NT2/D1 (cell line): Measurements from ENCODE around the gene DGCR8.
A peak's percentile ranks its signal among the peaks of the same experiment; 100 is the strongest.

ENCODE experiments used
- DNase-seq: peaks from one replicate; pipeline ENCODE4 v3.0.0-alpha.2; 2011; ENCODE audit warnings: low read depth, low spot score
- H3K27me3 ChIP-seq: 2 replicates; pipeline ENCODE4 v1.6.0; 2011; ENCODE audit warnings: mild to moderate bottlenecking; ENCODE audit not compliant: insufficient read length, insufficient read depth
- H3K36me3 ChIP-seq: 2 replicates; pipeline ENCODE4 v1.6.1; 2011; ENCODE audit warnings: mild to moderate bottlenecking, low read length, mixed read lengths; ENCODE audit not compliant: insufficient read depth, insufficient read length
- H3K4me1 ChIP-seq: 2 replicates; pipeline ENCODE4 v1.5.1; 2011; ENCODE audit not compliant: insufficient read depth, insufficient read length
- H3K4me3 ChIP-seq: 2 replicates; pipeline ENCODE4 v1.5.1; 2011; ENCODE audit warnings: low read depth; ENCODE audit not compliant: insufficient read length
- H3K9ac ChIP-seq: 2 replicates; pipeline ENCODE4 v1.6.0; 2011; ENCODE audit warnings: low read depth; ENCODE audit not compliant: insufficient read length
- H3K9me3 ChIP-seq: 2 replicates; pipeline ENCODE4 v1.5.1; 2011; ENCODE audit warnings: mild to moderate bottlenecking, low read length; ENCODE audit not compliant: insufficient read depth
- SUZ12 ChIP-seq: IDR thresholded peaks from 2 replicates; pipeline ENCODE4 v1.6.1; 2011; ENCODE audit not compliant: insufficient read length, insufficient read depth; ENCODE audit errors: extremely low read depth
- YY1 ChIP-seq: IDR thresholded peaks from 2 replicates; pipeline ENCODE4 v1.6.1; 2011; ENCODE audit not compliant: insufficient read length, insufficient read depth
- ZNF274 ChIP-seq: IDR thresholded peaks from 2 replicates; pipeline ENCODE4 v1.6.1; 2011; ENCODE audit warnings: mild to moderate bottlenecking, low read depth, low read length

The DGCR8 gene

GRCh38 chr22:20112623-20113511 is 32.8 kb downstream of the DGCR8 start:
- no peak for DNase-seq
- peaks cover 82% of the 10 kb centered on the region for H3K36me3 ChIP-seq
- H3K4me1 ChIP-seq, result peaks cover 6% of the 10 kb centered on the region
- H3K9me3 ChIP-seq, result no peaks in the 10 kb centered on the region
- no peaks in the 10 kb centered on the region for H3K27me3 ChIP-seq
- TF ChIP-seq ZNF274 (no peak), SUZ12 (no peak), YY1 (no peak)
- H3K9ac ChIP-seq, result no peak overlapping the region
- H3K4me3 ChIP-seq, result no peak overlapping the region

DNA sequence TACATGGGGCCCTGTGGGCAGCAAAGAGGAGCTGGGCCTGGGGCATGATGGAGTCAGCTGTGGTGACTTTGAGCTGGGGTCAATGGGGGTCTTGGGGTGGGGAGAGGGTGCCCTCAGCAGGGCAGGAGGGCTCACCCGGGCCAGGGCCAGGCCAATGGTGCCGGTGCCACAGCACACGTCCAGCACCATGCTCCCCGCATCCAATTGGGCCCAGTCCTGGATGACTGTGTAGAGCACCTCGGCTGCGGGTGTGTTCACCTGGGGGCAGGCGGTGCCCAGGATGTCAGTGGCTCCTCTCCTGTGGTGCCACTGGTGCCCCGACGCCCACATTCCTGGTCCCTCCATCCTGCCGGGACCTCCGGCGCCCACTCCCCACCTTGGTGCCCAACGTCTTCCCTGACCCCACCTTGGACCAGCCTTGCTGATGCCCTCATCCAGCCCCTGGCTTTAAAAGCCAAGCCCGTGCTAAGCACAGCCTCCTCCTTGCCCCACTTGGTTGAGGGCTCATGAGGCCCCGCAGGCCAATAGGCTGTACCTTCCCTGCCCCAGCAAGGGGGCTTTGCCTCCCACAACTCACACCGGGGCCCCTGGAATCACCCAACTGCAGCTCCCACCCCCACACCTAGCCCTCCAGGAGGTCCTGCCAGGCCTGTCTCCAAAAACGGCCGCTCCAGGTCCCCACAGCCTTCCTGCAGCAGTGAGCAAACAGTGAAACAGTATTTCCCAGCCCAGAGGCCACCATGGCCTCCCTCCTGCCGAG is 33.7 kb downstream of the DGCR8 start:
- Histone ChIP-seq H3K4me1 (peaks cover 6% of the 10 kb centered on the region), H3K36me3 (peaks cover 82% of the 10 kb centered on the region), H3K4me3 (no peak overlapping the region), H3K9ac (no peak overlapping the region), H3K9me3 (no peaks in the 10 kb centered on the region), H3K27me3 (no peaks in the 10 kb centered on the region)
- DNase-seq, result no peak
- TF ChIP-seq ZNF274, result no peak

- peaks cover 80% of the 10 kb centered on the region for H3K36me3 ChIP-seq
- H3K9ac ChIP-seq, result peak overlapping the region; percentile 96
- no peak for DNase-seq
Observed at GRCh38 chr22:20114506-20115475, 34.8 kb downstream of the DGCR8 start.

DNA sequence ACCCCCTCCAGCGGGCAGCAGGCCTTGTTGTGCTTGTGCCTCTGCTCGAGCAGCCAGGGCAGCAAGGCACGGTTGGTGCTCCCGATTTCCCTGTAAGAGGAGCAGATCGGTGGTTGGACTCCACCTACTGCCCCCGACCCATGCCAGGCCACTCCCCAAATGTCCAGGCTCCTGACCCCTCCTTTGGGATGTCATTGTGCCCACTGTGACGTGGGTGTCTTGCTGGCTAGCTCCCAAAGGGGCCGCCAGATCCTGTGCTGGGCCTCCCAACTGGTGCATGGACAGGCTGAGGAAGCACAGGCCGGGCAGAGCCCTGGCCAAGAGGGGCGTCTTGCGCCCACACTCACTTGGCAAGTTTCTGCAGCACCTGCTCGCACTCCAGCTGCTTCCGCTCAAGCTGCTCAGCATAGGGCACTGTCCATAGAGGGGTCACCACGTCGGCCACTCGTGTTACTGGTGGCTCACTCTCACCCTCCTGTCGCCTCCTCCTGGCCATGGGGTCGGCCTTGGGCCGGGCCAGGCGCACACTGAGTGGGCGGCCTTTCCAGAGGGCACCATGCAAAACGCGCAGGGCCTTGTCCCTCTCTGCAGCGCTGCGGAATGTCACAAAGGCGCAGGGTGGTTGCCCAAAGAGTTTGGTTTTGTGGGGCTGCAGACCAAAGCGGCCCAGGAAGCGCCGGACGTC is 35.8 kb downstream of the DGCR8 start, which contains the start of gene RANBP1:
Gene RANBP1, plus strand, starts transcription at position 414 of the 685 bp plus-strand sequence. Its CDS starts 81 bp downstream, at position 495.
- peak within 1 kb of the TSS; percentile 96 for H3K9ac ChIP-seq
- no peak for DNase-seq
- peaks cover 80% of the 10 kb centered on the region for H3K36me3 ChIP-seq

More at GRCh38 chr22:20114506-20115475, 34.8 kb downstream of the DGCR8 start:
- no peaks in the 10 kb centered on the region for H3K9me3 ChIP-seq
- no peak overlapping the region for H3K4me3 ChIP-seq
- TF ChIP-seq ZNF274 (no peak), SUZ12 (no peak), YY1 (no peak)
- no peaks in the 10 kb centered on the region for H3K27me3 ChIP-seq
- H3K4me1 ChIP-seq, result peaks cover 6% of the 10 kb centered on the region

GRCh38 chr22:20116376-20116950 is 36.4 kb downstream of the DGCR8 start:
- TF ChIP-seq SUZ12 (no peak), ZNF274 (no peak), YY1 (no peak)
- H3K4me3 ChIP-seq, result peak overlapping the region; percentile 92
- no peak for DNase-seq
- peaks cover 77% of the 10 kb centered on the region for H3K36me3 ChIP-seq
- H3K9ac ChIP-seq, result peak overlapping the region; percentile 96
- no peaks in the 10 kb centered on the region for H3K27me3 ChIP-seq
- no peaks in the 10 kb centered on the region for H3K9me3 ChIP-seq
- peaks cover 8% of the 10 kb centered on the region for H3K4me1 ChIP-seq

More for the DNA sequence above, 35.8 kb downstream of the DGCR8 start, which contains the start of gene RANBP1:
- Histone ChIP-seq H3K27me3 (no peaks in the 10 kb centered on the region), H3K4me1 (peaks cover 8% of the 10 kb centered on the region), H3K9me3 (no peaks in the 10 kb centered on the region), H3K4me3 (peak within 1 kb of the TSS; percentile 92)
- TF ChIP-seq SUZ12 (no peak), ZNF274 (no peak), YY1 (no peak)

DNA sequence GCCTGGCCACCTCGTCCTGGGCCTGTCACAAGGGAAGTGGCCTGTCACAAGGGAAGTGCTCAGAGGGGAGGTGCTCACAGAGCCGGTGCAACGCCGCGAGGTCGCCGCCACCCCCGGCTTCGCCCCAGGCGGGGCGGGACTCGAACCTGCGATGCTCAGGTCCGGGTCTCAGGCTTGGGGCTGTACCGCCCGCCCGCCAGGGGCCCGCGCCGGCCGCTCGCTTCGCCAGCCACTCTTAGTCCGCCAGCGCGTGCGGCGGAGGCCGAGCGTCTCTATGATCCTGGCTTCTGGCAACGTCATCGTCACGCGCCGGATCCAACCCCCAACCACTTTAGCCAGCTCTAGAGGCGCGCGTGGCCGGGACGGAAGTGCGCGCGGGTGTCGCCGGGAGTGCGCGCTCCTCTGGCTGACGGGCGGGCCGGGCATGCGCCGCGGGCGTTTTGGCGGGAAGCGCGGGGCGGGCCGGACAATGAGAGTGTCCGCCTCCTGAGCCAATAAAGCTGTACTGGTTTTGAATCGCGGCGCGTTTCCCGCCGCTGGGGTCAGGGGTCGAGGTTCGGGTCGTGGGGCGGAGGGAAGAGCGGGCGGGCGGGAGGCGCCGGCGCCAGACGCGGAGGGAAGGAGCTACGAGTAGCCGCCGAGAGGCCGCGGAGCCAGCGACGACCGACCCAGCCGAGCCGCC is 37.1 kb downstream of the DGCR8 start, which contains the start of gene TRMT2A:
Gene TRMT2A, minus strand, starts transcription at position 276 of the 682 bp plus-strand sequence. CDS start 320 bp downstream, outside the sequence.
- H3K9me3 ChIP-seq, result no peaks in the 10 kb centered on the region
- no peaks in the 10 kb centered on the region for H3K27me3 ChIP-seq

More for the DNA sequence above, 37.1 kb downstream of the DGCR8 start, which contains the start of gene TRMT2A:
- Histone ChIP-seq H3K9ac (peak within 1 kb of the TSS; percentile 98), H3K4me3 (peak within 1 kb of the TSS; percentile 92), H3K36me3 (peaks cover 78% of the 10 kb centered on the region), H3K4me1 (peaks cover 6% of the 10 kb centered on the region)
- peak; percentile 97 for DNase-seq
- TF ChIP-seq YY1, result no peak
- TF ChIP-seq ZNF274, result no peak
- TF ChIP-seq SUZ12, result no peak
